DMS53 treated with DMSO at 0.1 percent for 48 hours (cell line): ENCODE measurements around the gene MFNG.
A peak's percentile ranks its signal among the peaks of the same experiment; 100 is the strongest.

Experiments used
- DNase-seq: peaks from one replicate; lab custom pipeline; 2025; ENCODE audit not compliant: unreplicated experiment; lab: John Stamatoyannopoulos, UW

Gene MFNG

DNA sequence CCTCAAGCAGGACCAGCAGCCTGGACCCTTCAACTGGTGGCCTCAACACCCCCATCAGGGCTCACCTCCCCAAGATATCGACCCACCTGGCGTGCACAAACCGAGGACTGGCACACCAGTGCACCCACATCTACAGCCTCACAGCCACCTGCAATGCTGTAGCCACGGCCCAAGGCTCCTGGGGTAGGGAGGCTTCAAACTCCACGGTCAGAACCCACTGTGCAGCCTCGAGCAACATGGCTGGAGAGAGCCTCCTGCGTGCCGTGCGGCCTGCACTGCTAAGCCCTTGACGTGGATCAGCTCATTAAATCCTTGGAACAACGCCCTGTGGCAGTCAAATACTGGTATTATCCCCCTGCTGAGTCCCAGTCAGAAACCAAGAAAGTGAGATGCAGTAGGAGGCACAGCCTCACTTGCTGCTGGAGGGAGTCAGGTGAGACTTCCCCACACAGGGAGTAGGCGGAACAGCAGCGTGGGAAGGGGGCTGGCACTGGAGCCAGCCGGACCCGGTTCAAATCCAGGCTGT lies 28.4 kb upstream of the MFNG start:
- DNase-seq = no peak

DNA sequence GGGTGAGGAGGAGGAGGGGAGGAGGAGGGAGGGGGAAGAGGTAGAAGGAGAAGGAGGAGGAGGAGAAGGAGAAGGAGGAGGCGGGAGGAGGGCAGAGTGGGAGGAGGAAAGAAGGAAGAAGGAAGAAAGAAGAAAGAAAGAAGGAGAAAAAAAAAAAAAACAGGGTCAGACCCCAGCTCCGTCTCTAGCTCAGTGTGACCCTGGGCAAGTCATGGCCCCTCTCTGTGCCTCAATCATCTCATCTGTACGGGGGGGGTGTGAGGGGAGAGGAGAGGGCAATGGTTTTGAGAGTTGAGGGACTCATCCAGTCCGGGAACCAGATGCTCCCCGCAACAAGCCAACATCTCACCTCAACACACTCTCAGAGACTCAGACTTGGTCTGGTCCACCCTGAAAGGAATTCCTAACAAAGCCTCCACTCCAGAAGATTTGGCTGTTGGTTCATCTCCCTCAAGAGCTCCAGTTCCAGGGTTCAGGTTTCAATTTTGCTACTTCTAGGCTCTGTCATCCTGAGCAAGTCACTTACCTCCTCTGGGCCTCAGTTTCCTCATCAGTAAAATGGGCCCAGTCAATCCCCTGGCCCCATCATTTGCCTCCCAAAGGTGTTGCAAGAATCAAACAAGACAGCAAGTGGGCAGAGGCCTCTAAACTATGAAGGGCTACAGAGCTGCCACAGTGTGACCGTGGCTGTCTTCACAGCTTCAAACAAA lies 25.4 kb upstream of the MFNG start:
- no peak for DNase-seq

DNA sequence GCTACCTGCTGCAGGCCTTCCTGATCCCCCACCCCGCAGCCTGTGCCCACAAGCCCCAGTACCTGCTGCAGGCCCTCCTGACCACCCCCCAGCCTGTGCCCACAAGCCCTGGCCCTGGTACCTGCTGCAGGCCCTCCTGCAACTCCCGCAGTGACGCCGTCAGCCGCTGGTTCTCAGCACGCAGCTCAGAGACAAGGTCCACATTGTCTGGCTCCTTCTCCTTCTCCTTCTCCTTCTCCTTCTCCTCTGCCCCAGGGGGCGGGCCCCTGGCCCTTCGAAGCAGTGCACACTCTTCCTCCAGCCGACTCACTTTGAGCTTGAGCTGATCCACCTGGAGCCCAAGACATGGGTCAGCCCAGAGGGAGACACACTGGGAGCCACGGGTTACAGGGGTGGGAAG lies 23.9 kb upstream of the MFNG start:
- DNase-seq = no peak

DNA sequence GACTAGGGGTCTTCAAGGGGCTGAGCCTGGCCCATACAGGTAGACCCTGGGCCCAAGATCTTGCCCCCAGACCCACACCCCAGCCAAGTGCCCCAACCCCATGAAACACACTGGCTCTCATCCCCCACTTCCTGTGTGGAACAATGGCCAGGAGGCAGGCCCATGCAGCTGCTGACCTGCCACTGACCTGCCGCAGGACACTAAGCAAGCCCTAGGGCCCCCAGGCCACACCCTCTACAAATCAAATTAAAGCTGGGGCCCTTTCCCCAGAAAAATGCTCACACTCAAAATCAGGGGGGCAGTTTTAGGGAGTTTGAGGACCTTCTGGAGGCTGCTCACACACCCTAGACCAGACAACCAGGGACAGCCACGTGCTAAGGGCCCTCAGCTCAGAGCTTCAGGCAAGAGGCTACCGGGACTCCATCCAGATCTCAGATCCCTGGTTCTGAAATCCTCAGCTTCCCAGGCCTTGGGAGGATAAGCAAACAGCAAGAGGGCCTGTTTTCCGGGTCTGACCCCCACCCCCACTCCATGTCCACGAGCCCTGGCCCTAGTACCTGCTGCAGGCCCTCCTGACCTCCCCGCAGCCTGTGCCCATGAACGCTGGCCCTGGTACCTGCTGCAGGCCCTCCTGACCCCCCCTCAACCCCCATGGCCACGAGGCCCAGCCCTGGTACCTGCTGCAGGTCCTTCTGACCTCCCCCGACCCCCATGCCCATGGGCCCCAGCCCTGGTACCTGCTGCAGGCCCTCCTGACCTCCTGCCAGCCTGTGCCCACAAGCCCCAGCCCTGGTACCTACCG lies 23.1 kb upstream of the MFNG start:
- DNase-seq = no peak

DNA sequence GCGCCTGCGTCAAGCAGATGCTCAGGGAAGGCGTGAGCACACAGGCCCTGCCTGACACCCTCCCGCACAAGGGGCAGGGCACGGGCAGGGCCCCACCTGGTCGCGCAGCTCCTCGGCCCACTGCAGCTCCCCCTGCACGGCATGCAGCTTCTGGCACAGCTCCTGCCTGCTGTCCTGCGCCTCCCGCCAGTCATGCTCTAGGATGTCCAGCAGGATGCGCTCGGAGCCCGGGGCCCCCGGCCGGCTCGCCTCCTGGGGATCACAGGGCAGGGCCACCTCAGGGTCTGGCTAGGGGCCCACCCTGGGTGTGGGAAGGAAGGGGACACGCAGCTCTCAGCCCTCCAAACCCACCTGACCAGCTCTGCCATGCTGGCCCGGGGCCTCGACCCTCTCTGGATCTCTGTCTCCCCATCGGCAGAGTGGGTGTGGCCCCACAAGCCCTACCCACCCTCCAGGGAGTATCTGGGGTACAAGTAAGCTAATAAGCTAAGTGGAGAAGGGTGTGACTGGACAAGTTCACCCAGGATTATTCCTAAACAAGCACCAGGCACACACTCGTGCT lies 22.3 kb upstream of the MFNG start:
- no peak for DNase-seq

DNA sequence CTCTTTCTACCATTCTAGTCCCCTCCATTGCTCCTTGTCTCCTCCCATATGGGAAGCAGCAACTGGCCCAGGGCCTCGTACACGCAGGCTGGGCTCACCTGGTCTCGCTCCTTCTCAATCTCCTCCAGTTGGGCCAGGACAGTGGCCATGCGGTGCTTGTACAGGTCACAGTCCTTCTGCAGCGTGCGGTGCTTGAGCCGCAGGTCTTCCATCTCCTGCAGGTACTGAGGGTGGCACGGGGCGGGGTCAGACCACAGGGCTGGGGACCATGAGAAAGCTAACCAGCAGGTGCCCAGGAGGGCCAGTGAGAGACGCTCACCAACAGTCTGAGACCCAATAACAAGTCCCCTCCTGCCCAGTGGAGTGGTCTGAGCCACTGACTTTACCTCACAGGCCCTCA lies 21.5 kb upstream of the MFNG start:
- DNase-seq = no peak

DNA sequence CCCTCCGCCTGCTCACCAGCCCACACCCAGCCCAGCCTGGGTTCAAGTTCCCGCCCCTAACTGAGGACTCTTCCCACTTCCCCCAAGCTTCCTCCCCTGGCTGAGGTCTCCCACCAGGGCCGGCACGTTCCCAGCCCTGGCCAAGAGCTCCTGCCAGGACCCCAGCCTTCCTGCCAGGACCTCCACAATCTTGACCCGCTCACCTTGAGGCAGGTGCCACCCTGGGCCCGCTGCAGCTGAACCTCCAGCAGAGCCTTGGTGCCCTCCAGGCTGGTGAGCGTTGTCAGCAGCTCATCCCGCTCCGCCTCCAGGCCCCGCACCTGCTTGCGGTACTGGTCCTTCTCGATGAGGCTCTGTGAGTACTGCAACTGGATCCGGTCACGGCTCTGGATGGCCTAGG lies 19.8 kb upstream of the MFNG start:
- DNase-seq = no peak

DNA sequence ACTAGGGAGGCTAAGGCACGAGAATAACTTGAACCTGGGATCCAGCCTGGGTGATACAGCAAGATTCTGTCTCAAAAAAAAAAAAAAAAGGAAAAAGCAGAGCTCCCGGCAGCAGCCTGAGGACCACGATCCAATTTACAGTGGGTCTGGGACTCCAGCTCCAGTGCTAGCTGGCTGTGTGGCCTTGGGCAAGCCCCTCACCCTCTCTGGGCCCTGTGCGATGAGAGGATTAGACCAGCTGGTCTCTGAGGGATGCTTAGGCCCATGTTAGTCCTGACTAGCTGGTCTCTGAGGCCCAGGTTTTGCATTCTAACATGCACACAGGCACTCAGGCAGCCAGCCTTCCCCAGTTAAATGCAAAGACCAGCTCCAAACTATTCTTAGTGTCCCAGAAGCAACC lies 19.4 kb upstream of the MFNG start:
- no peak for DNase-seq

DNA sequence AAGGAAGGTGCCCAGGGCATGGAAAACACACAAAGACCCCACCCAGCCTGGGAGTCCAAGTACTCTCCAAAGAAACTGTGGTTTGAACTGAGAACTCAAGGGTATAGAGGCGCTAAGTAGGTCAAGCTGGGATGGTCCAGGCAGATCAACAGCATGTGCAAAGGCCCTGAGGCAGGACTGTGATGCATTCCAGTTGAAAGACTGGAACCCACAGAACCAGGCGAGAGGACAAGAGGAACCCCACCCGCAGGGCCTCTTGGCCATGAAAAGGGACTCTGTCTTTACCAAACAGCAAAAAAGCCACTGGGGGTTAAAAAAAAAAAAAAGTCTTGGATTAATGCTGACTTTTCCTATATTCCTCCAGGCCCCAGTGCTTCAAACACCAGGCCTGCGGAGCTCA lies 18.8 kb upstream of the MFNG start:
- no peak for DNase-seq

DNA sequence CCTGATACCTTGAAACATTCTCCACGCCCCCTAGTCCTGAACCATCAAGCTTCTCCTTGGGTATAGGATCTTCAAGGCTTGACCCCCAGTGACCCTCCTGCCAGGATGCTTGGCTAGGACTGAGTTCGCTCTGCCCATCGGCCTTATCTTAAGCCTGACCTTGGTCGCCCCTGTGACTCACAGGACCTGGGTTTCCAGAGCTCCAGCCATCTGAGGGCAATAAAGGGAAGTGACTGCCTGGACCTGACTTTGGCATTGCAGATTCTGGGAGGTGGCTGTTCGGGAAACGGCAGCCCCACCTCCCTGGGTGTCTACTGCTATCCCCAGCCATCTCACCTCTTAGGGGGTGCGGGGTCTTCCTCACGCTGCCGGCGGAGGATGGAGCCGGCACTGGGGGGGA lies 17.7 kb upstream of the MFNG start:
- DNase-seq = no peak

DNA sequence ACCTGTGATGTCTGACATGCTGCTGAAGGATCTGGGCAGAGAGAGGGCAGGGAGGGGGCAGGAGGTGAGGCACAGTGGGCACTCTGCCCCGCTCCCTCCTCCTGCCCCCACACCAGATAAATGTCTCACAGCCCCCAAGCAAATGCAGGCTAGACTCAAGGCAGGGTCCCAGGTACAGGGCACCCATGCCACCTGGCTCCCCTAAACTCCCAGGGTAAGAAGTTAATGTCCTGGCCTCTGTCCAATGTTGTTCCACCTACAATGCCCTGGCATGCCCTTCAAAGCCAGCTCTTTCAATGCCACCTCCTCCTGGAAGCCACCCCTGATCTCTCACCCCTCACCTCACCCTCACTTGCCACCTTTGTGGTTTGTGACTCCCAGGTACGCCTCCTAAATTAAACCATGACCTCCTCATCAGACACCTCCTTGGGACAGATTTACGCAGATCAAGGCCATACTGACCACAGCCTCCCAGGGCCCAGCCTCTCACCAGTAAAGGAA lies 17.0 kb upstream of the MFNG start:
- no peak for DNase-seq

DNA sequence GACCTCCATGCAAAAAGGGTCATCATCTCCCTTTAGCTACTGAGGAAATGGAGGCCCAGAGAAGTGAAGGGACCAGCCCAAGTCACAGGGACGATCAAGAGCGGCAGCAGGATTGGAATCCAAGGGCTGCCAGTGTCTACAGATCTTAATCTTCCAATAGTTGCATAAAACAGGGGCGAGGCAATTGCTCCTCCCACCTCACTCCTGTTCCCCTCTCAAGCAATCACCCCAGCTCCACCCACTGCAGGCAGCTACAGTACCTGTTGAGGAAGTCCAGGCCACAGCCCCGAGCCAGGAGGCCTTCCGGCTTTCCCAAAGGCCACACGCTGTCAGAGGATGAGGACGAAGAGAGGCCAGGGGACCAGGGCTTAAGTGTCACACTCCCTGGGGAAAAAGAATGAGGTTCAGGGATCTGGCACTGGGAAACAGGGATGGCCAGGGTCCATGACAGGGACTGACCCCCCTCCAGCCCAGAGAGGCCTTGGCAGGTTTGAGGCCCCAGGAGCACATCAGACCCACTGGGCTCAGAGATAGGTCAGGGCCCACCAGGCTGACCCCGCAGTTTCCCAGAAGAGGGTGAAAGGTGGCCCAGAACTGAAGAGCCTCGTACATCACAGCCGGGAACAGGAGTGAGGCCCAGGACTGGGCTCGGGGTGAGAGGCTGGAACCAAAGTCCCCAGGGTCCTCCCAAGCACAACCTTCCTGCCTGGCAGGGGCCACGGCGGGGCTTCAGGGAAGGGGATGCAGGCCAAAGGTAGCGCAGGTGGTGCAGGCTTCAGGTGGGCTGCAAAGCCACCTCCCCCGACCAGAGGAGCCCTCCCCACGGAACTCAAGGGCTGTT lies 16.4 kb upstream of the MFNG start:
- DNase-seq = no peak

DNA sequence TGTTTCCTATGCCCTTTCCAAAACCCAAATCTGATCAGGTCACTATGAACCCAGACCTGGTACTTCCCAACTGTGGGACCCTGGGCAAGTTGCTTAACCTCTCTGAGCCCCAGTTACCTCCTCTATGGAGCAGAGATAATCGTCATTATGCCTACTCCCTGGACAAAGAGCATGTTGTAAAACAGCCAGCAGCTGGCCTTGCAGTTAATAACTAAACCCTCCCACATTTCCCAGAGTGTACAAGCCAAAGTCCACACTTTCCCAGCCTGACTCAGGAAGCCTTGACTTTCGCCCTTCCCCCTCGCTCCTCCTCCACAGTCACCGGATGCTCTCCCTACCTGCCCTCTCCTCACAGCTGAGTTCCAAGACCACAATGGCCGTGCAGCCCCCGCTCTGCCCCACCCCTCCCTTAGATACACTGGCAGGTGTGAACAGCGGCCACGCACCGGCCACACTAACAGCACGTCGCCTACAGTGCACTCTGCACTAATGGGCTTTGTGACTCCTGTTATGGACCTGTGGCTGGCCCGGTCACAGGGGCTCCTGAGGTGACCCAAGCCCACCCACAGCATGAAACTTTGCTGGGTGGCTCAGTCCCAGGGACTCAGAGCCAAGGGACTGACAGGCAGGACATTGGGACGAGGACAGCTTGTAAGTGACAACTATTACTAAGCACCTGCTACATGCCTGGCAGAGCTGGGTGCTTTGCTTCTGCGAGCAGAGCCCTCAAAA lies 15.6 kb upstream of the MFNG start:
- DNase-seq = peak; percentile 73

DNA sequence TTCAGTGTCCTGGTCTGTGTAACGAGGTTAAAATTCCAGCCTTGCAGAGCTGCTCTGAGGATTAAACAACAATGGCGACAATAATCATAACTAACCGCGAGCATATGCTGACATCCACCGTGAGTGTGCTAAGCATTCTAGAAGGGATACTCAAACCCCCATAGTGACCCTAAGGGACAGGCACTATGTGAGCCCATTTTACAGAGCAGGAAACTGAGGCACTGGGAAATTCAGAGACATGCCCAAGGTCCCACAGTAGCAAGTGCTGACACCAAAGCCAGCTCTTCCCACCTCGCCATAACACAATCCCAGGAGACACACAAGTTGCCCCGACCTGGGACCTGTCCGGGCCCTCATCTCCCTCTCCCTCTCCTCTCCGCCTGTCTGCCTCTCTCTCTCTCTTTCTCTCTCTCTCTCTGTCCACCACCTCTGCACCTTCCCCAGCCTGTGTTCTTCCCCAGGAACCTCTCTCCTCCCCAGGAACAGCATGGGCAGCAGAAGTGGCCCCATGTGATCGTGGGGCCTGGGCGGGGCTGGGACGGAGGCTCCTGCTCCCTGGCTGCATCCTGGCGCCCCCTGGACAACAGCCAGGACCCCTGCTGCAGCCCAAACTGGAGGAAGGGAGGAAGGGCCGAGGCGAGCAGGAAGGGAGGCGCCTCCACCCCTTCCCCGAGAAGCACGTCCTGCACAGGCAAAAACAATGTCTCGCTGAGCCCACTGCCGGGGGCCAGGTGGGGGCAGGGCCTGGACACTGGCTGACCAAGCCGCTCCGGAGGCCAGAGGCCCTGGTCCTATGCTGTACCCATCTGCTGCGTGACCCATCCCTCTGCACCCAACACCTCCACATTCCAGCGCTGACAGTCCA lies 14.8 kb upstream of the MFNG start:
- DNase-seq = no peak

DNA sequence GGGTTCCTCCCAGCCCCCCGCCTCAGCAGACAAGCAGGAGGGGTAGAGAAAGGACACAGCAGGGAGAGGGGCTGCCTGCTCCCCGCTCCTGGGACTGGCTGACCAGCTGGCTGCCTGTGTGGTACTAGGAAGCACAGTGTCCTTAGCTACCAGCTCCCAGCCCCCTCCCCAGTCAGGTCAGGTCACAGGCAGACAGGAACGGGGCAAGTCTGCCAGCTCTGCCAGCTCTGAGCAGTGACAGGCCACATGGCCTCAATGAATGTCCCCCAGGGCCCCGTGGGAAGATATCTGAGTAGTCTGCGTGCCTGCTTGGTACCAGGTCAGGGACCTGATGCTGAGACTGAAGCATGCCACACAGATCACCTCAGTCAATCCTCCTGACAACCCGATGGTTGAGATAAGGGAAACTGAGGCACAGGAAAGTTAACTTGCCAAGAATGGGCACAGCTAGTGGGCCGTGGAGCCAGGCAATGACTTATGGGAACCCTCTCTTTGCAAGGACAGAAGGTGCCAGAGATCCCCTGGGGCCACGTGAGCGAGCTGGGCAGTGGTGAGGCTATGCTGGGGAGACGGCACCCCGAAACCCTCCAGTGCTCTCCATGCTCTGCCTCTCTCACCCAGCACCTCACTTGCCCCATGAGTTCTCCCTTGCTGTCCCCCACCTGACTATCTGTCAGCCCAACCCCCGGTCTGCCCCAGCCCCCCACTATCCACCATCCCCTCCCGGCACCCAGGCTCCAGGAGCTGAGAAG lies 13.8 kb upstream of the MFNG start:
- no peak for DNase-seq

DNA sequence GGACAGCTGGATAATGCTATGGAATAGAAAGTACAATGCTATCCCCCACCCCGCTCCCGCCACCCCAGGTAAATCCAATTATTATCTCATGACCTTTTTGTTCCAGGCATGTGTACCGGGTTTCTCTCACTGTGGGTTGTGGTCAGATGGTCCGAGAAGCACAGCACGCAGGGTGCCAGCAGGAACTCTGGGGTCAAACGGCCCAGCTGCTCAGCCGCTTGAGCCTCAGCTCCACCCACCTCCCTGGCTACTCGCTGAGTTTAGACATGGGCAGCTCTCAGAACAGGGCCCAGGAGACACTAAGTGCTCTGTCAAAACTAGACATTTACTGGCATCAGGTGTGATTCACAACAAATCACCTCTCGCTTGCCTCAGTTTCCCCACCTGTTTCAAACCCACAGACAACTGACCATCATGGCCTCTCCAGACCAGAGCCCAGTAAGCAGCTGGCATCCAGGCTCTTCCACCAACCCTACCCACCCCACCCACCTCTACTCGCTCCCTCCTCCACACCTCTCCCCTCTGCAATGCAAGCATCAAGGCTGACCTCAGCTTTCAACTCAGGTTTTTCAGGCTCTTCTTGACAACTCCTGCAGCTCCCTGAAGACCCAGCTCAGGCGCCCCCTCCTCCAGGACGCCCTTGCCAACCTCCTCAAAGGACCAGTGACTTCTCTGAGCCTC lies 13.0 kb upstream of the MFNG start:
- DNase-seq = no peak

DNA sequence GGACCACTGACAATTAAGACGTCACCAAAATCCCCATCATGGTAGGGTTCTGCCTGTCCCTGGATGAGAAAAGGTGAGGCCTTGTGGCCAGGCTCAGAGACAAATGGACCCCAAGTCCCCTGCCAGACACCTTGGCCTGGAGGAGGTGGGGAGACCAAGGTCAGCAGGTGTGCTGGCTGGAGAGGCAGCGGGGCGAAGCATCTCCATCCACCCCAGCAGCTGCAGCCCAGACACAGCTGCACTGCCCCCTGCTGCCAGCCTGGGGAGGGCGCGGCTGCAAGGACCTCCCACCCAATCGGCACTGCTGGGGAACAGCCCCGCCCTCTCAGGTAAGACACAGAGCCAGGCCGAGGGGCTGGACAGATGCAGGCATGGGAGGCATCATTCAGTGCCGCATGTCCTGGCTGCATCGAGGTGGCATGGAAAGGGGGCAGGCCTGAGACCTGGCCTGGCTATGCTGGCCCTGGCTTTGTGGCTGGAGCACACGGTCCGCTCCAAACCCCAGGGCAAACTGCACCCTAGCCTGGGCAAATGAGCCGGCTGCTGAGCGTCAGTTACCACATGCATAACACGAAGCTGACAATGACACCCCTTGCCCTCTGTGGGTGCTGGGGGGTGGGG lies 12.2 kb upstream of the MFNG start:
- no peak for DNase-seq
